NCI-H128 (cell line): Measurements from ENCODE around the gene NAV2.

Source experiments
- DNase-seq: peaks from one replicate; lab custom pipeline; 2025; ENCODE audit not compliant: unreplicated experiment; lab: John Stamatoyannopoulos, UW

The NAV2 gene

GRCh38 chr11:19803506-19803998 lies 90.9 kb downstream of the NAV2 start:
- no peak for DNase-seq

- DNase-seq, result no peak
These were observed 92.7 kb downstream of the NAV2 start for GRCh38 chr11:19805376-19805775.

- no peak for DNase-seq
These were observed 93.2 kb downstream of the NAV2 start for GRCh38 chr11:19805827-19806226.

- no peak for DNase-seq
These were observed 93.6 kb downstream of the NAV2 start for GRCh38 chr11:19806251-19806650.

- DNase-seq, result no peak
These were observed 95.7 kb downstream of the NAV2 start for GRCh38 chr11:19808076-19808911.

GRCh38 chr11:19810852-19811251 lies 98.2 kb downstream of the NAV2 start:
- DNase-seq, result no peak

GRCh38 chr11:19811380-19811779 lies 98.7 kb downstream of the NAV2 start:
- DNase-seq, result no peak

GRCh38 chr11:19812096-19812495 lies 99.5 kb downstream of the NAV2 start:
- no peak for DNase-seq

- no peak for DNase-seq
These were observed 100.1 kb downstream of the NAV2 start for GRCh38 chr11:19812710-19813109.

- DNase-seq, result no peak
These were observed 100.7 kb downstream of the NAV2 start for GRCh38 chr11:19813158-19813879.

GRCh38 chr11:19814421-19814820 lies 101.8 kb downstream of the NAV2 start:
- no peak for DNase-seq

GRCh38 chr11:19816040-19816439 lies 103.4 kb downstream of the NAV2 start:
- DNase-seq, result no peak

- no peak for DNase-seq
These were observed 104.2 kb downstream of the NAV2 start for GRCh38 chr11:19816817-19817216.

GRCh38 chr11:19817265-19817851 lies 104.7 kb downstream of the NAV2 start:
- no peak for DNase-seq

GRCh38 chr11:19817870-19818269 lies 105.2 kb downstream of the NAV2 start:
- DNase-seq, result no peak

- no peak for DNase-seq
These were observed 106.0 kb downstream of the NAV2 start for GRCh38 chr11:19818619-19819018.

- DNase-seq, result no peak
These were observed 106.5 kb downstream of the NAV2 start for GRCh38 chr11:19819148-19819547.

GRCh38 chr11:19820100-19820499 lies 107.5 kb downstream of the NAV2 start:
- no peak for DNase-seq

GRCh38 chr11:19821412-19821875 lies 108.8 kb downstream of the NAV2 start:
- DNase-seq, result no peak

GRCh38 chr11:19821993-19822392 lies 109.4 kb downstream of the NAV2 start:
- no peak for DNase-seq

- no peak for DNase-seq
These were observed 109.9 kb downstream of the NAV2 start for GRCh38 chr11:19822531-19822930.

- DNase-seq, result no peak
These were observed 114.0 kb downstream of the NAV2 start for GRCh38 chr11:19826606-19827005.
